K562 (cell line): ENCODE data around the gene GJA10.

ENCODE experiments used
- ATF7 ChIP-seq: fragments of 450-650 bp; IDR thresholded peaks from 2 replicates; pipeline ENCODE4 v1.7.1; 2014; ENCODE audit warnings: mild to moderate bottlenecking, moderate library complexity
- CREB1 ChIP-seq, 2 experiments: sonication (generic) in 1 of 2; formaldehyde crosslinking in 1 of 2; IDR thresholded peaks; 2 replicates each; pipeline versions ENCODE4 v1.6.1 to v1.8.0; 2012 to 2022; ENCODE audit warnings: inconsistent platforms in 1 of 2, mild to moderate bottlenecking in 1 of 2, missing genetic modification reagents in 1 of 2, moderate library complexity in 1 of 2
- HDGF ChIP-seq: fragments of 450-650 bp; IDR thresholded peaks from 2 replicates; pipeline ENCODE4 v1.6.1; 2016
- MXI1 ChIP-seq: IDR thresholded peaks from 2 replicates; pipeline ENCODE4 v1.6.1; 2011; ENCODE audit warnings: low read depth, mild to moderate bottlenecking, improper control_type of control experiment, low read length
- POLR2A ChIP-seq: fragments of 450-650 bp; conservative IDR thresholded peaks from 2 replicates; pipeline ENCODE4 v1.6.1; 2016
- POLR2G ChIP-seq: fragments of 200-400 bp; formaldehyde crosslinking; IDR thresholded peaks from 2 replicates; pipeline ENCODE4 v1.6.1; 2017; ENCODE audit warnings: low read depth, mild to moderate bottlenecking, antibody characterized with exemption, low read length, moderate library complexity
- STAT5A ChIP-seq: IDR thresholded peaks from 2 replicates; pipeline ENCODE4 v1.6.1; 2012; ENCODE audit warnings: low read length, inconsistent platforms, borderline replicate concordance
- YBX1 ChIP-seq: fragments of 450-650 bp; IDR thresholded peaks from 2 replicates; pipeline ENCODE4 v1.7.1; 2016; ENCODE audit warnings: mild to moderate bottlenecking
- ZC3H4 ChIP-seq: sonication (generic); formaldehyde crosslinking; IDR thresholded peaks from 2 replicates; pipeline ENCODE4 v1.9.0; 2021; ENCODE audit warnings: missing genetic modification reagents, borderline replicate concordance
- ZNF354B ChIP-seq: fragments of 250-450 bp; sonication (Bioruptor Pico); IDR thresholded peaks from 2 replicates; pipeline ENCODE4 v1.4.0; 2020
- TF ChIP-seq, protein P1 (sequence below), 3 experiments: IDR thresholded peaks in 2 of 3; conservative IDR thresholded peaks in 1 of 3; 2 replicates each; pipeline ENCODE4 v1.5.1; 2011 to 2012; ENCODE audit warnings: low read length in 3 of 3, mild to moderate bottlenecking in 3 of 3, control low read depth in 2 of 3, improper control_type of control experiment in 1 of 3, inconsistent platforms in 1 of 3, low read depth in 1 of 3, mixed read lengths in 1 of 3, moderate library complexity in 1 of 3; ENCODE audit not compliant: insufficient read depth in 2 of 3
- TF ChIP-seq, protein P2 (sequence below): fragments of 250-450 bp; sonication (Bioruptor Pico); IDR thresholded peaks from 2 replicates; pipeline ENCODE4 v1.4.0; 2020; ENCODE audit warnings: mild to moderate bottlenecking, moderate library complexity, borderline replicate concordance

DNA sequence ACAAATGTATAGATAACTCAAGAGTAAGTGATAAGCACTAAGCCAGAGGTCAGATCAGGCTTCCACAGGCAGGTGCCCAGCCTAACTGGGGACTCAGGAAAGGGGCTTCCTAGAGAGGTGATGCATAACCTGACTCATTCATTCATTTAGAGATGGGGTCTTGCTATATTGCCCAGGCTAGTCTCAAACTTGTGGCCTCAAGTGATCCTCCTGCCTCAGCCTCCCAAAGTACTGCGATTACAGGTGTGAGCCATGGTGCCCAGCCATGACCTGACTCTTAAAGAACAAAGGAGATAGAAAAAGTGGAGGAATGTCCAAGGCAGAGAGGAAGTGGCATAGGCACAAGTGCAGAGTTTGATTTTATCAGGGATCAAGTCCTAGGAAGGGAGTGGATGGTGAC is 41.9 kb downstream of the GJA10 start:
- TF ChIP-seq, protein P1, sequence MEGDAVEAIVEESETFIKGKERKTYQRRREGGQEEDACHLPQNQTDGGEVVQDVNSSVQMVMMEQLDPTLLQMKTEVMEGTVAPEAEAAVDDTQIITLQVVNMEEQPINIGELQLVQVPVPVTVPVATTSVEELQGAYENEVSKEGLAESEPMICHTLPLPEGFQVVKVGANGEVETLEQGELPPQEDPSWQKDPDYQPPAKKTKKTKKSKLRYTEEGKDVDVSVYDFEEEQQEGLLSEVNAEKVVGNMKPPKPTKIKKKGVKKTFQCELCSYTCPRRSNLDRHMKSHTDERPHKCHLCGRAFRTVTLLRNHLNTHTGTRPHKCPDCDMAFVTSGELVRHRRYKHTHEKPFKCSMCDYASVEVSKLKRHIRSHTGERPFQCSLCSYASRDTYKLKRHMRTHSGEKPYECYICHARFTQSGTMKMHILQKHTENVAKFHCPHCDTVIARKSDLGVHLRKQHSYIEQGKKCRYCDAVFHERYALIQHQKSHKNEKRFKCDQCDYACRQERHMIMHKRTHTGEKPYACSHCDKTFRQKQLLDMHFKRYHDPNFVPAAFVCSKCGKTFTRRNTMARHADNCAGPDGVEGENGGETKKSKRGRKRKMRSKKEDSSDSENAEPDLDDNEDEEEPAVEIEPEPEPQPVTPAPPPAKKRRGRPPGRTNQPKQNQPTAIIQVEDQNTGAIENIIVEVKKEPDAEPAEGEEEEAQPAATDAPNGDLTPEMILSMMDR (IDR thresholded peaks at IDR 0.05 in 2 of 3, conservative IDR thresholded peaks at IDR 0.05 in 1 of 3; ENCODE audit: insufficient read depth in 2 of 3, low read depth in 1 of 3, low read length in 3 of 3): no peak
- no peak for TF ChIP-seq POLR2A
- no peak for TF ChIP-seq MXI1
- no peak for TF ChIP-seq STAT5A
- no peak for TF ChIP-seq HDGF
- TF ChIP-seq, protein P2, sequence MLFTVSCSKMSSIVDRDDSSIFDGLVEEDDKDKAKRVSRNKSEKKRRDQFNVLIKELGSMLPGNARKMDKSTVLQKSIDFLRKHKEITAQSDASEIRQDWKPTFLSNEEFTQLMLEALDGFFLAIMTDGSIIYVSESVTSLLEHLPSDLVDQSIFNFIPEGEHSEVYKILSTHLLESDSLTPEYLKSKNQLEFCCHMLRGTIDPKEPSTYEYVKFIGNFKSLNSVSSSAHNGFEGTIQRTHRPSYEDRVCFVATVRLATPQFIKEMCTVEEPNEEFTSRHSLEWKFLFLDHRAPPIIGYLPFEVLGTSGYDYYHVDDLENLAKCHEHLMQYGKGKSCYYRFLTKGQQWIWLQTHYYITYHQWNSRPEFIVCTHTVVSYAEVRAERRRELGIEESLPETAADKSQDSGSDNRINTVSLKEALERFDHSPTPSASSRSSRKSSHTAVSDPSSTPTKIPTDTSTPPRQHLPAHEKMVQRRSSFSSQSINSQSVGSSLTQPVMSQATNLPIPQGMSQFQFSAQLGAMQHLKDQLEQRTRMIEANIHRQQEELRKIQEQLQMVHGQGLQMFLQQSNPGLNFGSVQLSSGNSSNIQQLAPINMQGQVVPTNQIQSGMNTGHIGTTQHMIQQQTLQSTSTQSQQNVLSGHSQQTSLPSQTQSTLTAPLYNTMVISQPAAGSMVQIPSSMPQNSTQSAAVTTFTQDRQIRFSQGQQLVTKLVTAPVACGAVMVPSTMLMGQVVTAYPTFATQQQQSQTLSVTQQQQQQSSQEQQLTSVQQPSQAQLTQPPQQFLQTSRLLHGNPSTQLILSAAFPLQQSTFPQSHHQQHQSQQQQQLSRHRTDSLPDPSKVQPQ (CRISPR knock-in tag): no peak
- TF ChIP-seq YBX1: no peak
- no peak for TF ChIP-seq ZC3H4 (CRISPR knock-in tag)
- no peak for TF ChIP-seq ZNF354B
- TF ChIP-seq POLR2G: no peak
- no peak for TF ChIP-seq CREB1 (IDR thresholded peaks at IDR 0.05)
- TF ChIP-seq CREB1 (CRISPR knock-in tag; IDR thresholded peaks at IDR 0.05): no peak
- no peak for TF ChIP-seq ATF7
